CD4-positive, alpha-beta T cell treated with Interleukin-1 beta for 1 hour (primary cell): ENCODE measurements around the gene MPRIP.
"Not testable (repeated sequence)": the region's sequence is repeated elsewhere in the genome, so short reads cannot be mapped to it uniquely, and the experiment has no call there.

Source experiments
- DNase-seq, 2 donors: peaks; one replicate each; pipeline ENCODE4 v3.0.0-alpha.2; 2020 to 2022

The MPRIP gene

DNA sequence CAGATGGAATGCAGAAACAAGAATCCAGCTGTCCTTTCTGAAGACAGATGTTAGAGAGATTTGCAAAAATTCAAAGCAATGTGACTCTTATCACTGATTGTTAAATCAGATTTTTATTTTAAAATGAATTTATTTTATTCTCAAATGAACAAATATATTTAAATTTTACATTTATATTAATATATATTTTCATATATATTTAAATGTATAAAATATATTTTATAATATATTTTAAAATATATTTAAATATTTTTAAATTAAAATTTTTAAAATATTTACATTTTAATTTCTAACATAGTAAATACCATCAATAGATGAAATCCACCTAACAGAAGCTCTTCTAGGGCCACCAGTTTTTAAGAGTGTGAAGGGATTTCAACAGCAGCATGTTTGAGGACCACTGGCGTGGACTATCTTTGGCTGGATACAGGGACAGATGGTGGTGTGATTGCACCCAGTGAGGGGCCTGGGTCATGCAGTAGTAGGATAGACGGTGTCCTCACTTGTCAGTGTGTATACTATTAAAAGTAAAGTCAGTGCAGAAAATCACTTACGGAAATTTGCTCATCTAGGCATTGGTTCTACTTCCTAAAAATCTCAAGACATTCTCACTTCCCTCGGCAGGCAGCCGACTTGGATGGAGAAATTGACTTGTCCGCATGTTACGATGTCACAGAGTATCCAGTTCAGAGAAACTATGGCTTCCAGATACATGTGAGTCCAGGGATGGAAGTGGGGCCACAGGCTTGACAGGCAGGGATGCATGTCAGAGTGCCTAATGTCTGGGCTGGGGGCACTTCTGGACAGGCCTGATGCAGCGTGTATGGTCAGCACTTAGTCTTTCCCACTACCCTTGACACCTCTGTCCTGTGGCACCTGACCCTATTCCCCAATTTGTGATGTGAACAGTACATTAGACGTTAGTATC lies 107.5 kb downstream of the MPRIP start:
- peak in 1 of 2 donors; percentile 27 for DNase-seq

DNA sequence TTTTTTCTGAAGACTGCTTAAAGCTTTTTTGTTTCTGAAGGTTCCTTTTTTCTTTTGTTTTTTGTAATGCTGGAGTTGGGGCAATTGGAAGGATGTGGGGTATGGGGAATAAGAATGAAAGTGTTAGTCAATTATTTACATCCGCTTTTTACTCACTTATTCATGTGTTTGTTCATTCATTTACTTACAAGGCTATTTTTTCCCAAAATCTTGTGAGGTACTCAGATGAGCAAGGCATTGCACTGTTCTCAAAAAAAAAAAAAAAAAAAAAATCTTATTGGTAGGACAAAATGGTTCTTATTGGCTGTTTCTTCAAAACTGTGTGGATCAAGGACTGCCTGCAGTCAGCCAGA lies 108.2 kb downstream of the MPRIP start:
- DNase-seq = no peak

DNA sequence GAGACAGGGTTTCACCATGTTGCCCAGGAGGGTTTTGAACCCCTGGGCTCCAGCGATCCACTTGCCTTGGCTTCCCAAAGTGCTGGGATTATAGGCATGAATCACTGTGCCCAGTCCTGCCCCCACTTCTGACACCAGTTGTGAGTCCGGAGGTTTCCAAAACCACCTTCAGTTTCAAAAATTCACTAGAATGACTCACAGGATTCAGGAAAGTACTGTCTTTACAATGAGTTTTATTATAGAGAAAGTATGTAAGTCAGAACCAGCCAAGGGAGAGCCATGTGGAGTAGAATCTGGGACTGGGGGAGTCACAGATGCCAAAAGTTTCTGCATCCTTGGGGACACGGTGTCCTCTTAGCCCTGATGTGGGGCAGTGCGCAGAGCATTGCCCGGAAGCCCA lies 108.8 kb downstream of the MPRIP start:
- DNase-seq = no peak

DNA sequence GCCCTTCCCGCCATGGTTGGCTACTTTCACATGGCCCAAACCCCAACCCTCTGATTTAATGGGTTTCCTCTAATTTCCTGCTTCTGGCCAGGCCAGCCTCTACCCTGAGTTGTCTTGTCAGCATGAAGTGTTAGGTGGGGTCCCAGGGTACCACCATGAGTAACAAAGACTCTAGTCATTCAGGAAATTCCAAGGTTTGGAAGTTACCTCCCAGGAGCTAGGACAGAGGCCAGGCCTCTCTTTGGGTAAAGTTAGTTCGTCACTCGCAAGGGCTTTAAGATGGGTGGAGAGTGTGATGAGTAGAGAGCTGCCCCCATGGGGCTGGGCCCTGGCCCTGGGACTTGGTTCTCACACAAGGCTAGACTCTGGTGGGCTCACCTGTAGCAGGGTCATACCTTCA lies 109.3 kb downstream of the MPRIP start:
- no peak for DNase-seq

- DNase-seq = peak in 1 of 2 donors; percentile 38
Measured at GRCh38 chr17:17151962-17152361, 109.7 kb downstream of the MPRIP start.

DNA sequence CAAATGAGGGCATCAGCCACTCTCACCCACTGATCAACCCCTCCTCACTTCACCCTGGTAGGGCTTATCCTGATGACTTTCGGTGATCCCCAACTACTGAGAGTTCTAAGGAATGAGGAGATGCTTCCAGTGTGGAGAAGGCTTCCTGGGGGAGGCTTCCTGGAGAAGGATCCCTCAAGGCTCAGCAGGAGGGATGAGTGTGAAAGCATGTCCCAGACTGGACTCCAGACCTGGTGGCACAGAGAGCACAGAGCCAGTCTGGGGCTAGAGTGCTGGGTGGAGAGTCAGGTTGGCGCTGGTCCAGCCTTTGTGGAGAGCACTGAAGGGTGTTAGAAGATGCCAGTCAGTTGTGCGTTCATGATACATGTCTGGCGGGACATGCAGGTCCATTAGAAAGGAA lies 110.1 kb downstream of the MPRIP start:
- no peak for DNase-seq

DNA sequence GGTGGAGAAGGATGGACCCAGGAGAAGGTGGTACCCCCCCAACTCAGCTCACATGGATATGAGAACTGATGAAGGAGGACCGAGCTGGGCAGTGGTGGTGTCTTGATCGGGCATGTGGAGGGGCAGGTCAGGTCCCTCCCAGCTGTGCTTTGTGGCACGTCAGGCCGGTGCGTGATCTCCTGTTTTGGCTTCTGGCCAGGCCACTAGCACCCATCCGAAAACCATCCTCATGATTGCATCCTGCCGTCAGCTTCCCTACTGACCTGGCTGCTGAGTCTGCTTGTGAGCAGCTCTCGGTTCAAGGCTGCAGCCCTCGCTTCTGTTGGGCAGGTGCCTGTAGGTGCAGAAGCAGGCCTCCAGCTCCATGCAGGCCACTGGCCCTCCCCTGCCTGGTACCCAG lies 110.8 kb downstream of the MPRIP start:
- no peak for DNase-seq

- no peak for DNase-seq
Measured at GRCh38 chr17:17153709-17154108, 111.5 kb downstream of the MPRIP start.

- no peak for DNase-seq
Measured at GRCh38 chr17:17154556-17154955, 112.3 kb downstream of the MPRIP start.

GRCh38 chr17:17154981-17155380 lies 112.7 kb downstream of the MPRIP start:
- no peak for DNase-seq

GRCh38 chr17:17155568-17155967 lies 113.3 kb downstream of the MPRIP start:
- no peak for DNase-seq

DNA sequence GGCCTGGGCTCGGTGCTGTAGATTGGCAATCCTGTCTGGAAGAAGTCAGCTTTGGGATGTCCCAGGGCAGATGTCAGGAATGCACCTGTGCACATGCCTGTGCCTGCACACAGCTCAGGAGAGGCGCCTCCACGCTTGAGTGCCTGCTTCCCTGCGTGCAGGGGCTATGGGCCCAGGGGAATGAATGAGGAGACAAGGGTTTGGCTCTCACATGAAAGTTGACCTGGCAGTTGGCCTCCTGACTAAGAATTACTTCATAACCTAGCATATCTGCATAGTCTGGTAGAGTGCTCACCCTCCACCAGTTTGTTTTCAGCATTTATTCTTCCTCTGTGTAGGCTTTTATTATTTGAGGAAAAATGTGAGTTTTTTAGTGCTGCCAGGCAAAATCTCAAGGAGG lies 113.8 kb downstream of the MPRIP start:
- DNase-seq = no peak

DNA sequence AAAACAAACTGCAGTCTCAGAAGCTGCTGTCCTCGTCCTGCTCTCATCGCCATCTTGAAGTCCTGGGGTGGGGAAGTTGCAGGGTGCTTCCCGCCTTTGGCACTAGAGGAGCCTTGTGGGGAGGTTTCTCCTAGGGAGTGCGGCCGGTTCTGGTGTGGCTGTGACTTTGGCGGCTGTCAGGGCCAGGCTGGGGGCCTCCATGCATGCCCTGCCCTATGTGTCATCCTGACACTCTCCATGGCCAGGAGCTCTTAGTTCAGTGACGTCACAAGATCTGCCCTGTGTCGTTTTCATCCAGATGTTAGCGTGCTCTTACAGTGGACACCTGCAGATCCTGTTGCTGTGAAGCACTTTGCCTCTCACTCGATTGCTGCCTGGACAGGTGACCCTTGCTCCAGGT lies 114.3 kb downstream of the MPRIP start:
- DNase-seq = no peak

DNA sequence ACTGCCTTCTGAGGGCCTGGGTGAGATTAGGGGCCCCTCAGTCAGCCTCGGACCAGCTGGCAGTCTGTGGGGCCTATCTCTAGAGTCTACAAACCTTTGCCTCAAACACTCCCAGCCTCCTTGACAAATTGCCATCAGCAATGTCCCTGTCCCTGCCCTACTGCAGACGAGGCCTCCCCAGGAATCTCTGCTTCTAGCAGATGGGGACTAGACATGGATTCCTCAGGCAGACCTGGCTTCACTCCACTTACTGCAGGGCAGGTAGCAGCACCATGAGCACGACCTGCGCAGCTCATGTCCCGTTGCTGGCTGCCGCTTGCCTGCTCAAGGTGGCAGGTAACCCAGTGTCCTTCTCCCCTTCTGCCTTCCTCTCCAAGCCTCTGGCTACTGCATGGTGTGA lies 114.8 kb downstream of the MPRIP start:
- no peak for DNase-seq

DNA sequence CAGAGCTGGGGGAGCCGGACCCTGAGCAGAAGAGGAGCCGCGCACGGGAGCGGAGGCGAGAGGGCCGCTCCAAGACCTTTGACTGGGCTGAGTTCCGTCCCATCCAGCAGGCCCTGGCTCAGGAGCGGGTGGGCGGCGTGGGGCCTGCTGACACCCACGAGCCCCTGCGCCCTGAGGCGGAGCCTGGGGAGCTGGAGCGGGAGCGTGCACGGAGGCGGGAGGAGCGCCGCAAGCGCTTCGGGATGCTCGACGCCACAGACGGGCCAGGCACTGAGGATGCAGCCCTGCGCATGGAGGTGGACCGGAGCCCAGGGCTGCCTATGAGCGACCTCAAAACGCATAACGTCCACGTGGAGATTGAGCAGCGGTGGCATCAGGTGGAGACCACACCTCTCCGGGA lies 116.2 kb downstream of the MPRIP start:
- not testable (repeated sequence) for DNase-seq

- no peak for DNase-seq
Measured at GRCh38 chr17:17159571-17159970, 117.3 kb downstream of the MPRIP start.

DNA sequence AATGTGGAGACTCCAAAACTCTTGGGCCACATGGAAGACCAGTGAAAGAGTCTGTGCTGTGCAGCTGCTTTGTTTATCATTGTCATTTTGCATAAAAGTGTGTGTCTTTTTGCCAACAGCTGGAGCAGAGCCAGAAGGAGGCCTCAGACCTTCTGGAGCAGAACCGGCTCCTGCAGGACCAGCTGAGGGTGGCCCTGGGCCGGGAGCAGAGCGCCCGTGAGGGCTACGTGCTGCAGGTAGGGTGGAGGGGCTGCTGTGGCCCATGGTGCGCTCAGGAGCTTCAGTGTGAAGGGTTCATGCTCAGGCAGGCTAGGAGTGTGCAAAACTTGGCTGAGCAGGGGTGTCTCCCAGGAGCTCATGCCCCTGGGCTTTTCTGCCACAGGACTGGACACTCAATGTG lies 118.9 kb downstream of the MPRIP start:
- no peak for DNase-seq

DNA sequence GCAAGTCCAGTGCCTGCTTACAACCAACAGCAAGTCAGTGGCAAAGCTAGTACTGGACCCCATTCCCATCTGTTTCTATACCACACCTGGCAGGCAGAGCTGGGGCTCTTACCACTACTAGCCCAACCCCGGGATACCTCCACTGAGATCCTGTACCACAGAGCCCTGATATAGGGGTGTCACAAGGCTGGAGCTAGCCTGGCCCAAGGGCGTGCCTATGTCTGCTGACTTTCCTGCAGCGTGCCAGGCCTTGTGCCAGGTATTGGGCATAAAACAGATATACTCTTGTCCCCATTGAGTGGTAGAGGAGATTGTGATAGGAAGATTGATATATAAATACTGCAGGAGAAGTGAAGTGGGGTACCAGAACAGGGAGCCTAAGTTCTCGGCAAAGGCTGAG lies 119.5 kb downstream of the MPRIP start:
- DNase-seq = no peak

DNA sequence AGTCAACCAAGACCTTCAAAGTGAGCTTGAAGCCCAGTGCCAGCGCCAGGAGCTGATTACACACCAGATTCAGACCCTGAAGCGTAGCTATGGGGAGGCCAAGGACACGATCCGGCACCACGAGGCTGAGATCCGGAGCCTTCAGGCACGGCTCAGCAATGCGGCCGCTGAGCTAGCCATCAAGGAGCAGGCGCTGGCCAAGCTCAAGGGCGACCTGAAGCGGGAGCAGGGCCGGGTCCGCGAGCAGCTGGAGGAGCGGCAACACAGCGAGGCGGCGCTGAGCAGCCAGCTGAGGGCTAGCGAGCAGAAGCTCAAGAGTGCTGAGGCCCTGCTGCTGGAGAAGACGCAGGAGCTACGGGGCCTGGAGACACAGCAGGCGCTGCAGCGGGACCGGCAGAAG lies 121.9 kb downstream of the MPRIP start:
- no peak for DNase-seq

GRCh38 chr17:17164676-17165075 lies 122.4 kb downstream of the MPRIP start:
- DNase-seq = no peak

DNA sequence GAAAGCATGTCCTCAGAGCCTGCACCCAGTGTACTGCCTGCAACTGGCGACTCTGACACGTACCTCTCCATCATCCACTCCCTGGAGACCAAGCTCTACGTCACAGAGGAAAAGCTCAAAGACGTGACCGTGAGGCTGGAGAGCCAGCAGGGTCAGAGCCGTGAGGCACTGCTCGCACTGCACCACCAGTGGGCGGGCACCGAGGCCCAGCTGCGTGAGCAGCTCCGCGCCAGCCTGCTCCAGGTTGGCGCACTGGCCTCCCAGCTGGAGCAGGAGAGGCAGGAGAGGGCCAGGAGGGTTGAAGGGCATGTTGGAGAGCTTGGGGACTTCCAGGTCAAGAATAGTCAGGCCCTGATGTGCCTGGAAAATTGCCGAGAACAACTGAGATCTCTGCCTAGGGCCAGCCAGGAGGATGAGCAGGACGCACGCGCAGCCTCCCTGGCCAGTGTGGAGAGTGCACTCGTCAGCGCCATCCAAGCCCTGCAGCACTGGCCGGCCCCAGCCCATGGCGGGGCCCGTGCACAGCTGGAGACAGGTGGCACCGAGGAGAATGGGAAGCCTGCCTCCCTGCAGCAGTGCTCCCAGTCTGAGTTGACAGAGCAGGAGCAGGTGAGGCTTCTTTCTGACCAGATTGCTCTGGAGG lies 123.5 kb downstream of the MPRIP start:
- DNase-seq = no peak

- no peak for DNase-seq
Measured at GRCh38 chr17:17166446-17166845, 124.2 kb downstream of the MPRIP start.

DNA sequence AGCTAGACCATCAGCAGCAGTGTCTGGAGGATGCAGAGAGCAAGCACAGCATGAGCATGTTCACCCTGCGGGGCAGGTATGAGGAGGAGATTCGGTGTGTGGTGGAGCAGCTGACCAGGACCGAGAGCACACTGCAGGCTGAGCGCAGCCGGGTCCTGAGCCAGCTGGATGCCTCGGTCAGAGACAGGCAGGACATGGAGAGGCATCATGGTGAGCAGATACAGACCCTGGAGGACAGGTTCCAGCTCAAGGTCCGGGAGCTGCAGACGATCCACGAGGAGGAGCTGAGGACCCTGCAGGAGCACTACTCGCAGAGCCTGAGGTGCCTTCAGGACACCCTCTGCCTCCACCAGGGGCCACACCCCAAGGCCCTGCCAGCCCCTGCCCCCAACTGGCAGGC lies 125.1 kb downstream of the MPRIP start:
- no peak for DNase-seq

GRCh38 chr17:17167986-17168385 lies 125.7 kb downstream of the MPRIP start:
- no peak for DNase-seq

DNA sequence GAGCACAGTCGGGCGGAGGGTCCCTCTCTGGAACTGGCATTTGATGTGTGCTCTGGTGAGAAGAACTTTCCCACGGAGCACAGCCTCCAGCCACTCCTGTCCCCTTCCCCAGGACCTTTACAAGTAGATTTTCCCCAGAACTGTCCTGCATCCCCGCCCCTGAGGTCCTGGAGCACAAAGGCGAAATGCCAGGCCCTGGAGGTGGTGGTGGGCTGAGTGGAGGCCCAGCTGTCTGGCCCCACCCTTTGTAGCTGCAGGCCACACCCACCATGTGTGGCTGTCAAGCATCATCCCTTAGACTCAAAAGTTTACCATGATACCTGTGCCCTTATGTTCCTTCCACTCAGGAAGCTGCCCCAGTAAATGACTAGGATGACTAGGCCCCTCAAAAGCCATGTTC lies 126.1 kb downstream of the MPRIP start:
- DNase-seq = no peak
